Measurements from ENCODE around the gene SNX27.

DNA sequence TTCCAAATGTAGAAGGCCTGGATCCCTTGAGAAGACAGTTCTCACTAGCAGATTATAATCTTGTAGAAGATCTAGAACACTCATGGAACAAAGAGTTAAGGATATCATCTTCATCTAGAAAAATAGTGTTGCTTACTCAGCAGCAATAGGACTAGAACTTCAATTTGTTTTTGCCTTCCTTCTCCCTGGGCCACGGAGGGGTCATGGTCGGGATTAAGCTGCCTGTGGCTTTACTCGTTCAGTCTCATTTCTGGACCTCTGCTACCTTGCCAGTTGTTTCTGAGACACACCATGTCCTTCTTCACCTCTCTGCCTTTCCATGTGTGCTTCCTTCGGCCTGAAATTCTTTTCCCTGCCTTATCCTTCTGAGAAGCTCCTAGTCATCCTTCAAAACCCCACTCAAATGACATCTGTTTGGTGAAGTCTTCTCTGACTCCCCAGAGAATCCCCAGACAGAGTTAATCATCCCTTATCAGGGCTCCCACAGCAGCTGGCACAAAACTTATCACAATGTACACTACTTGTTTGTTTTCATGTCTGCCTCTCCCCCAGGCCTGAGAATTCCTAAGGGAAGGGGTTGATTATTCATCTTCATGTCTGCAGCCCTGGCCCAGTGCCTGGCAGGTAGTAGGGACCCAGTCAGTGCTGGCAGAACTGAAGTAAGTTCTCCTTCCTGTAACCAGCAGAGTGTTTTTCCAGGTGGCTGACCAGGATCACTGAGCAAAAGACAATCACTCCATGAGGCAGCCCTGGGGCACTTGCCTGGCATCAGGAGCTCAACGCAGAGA, 15.5 kb upstream of the SNX27 start:
- TF ChIP-seq CTCF (conservative IDR thresholded peaks at IDR 0.05; ENCODE audit: low read depth in 2 of 2): no peak
- TF ChIP-seq POLR2AphosphoS5 (IDR thresholded peaks at IDR 0.05; ENCODE audit: low read depth): no peak
- no peak for TF ChIP-seq JUNB (IDR thresholded peaks at IDR 0.05; ENCODE audit: unreplicated experiment)
- no peak for TF ChIP-seq EZH2phosphoT487 (IDR thresholded peaks at IDR 0.05; ENCODE audit: unreplicated experiment)
- no peak for TF ChIP-seq EZH2 (IDR thresholded peaks at IDR 0.05; ENCODE audit: low read depth, unreplicated experiment)
